ENCODE data around the gene PHYHD1. TPM values are rescaled to one million over a fixed set of nuclear protein-coding genes. Genes with fewer than 3 reads are reported as not detected.

PHYHD1 gene
- total RNA-seq, 1 donor from 2014 or later: 20.3 TPM

GRCh38 chr9:128979111-128979510 lies 58.3 kb downstream of the PHYHD1 start:
- Histone ChIP-seq H3K27ac (replicated peaks) (no peak overlapping the region), H3K9me3 (replicated peaks) (no peaks in the 10 kb centered on the region), H3K36me3 (peaks cover 98% of the 10 kb centered on the region), H3K4me1 (no peaks in the 10 kb centered on the region), H3K4me3 (no peak overlapping the region), H3K27me3 (ENCODE audit: low read depth) (no peaks in the 10 kb centered on the region)
- intact Hi-C loops (cut with micrococcal nuclease): no loop called here
- TF ChIP-seq, protein P1, sequence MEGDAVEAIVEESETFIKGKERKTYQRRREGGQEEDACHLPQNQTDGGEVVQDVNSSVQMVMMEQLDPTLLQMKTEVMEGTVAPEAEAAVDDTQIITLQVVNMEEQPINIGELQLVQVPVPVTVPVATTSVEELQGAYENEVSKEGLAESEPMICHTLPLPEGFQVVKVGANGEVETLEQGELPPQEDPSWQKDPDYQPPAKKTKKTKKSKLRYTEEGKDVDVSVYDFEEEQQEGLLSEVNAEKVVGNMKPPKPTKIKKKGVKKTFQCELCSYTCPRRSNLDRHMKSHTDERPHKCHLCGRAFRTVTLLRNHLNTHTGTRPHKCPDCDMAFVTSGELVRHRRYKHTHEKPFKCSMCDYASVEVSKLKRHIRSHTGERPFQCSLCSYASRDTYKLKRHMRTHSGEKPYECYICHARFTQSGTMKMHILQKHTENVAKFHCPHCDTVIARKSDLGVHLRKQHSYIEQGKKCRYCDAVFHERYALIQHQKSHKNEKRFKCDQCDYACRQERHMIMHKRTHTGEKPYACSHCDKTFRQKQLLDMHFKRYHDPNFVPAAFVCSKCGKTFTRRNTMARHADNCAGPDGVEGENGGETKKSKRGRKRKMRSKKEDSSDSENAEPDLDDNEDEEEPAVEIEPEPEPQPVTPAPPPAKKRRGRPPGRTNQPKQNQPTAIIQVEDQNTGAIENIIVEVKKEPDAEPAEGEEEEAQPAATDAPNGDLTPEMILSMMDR (IDR thresholded peaks at IDR 0.05; ENCODE audit: borderline replicate concordance): no peak
- no peak for DNase-seq

GRCh38 chr9:128983536-128983935 lies 62.8 kb downstream of the PHYHD1 start:
- Histone ChIP-seq H3K4me3 (no peak overlapping the region), H3K4me1 (no peaks in the 10 kb centered on the region), H3K27me3 (ENCODE audit: low read depth) (no peaks in the 10 kb centered on the region), H3K27ac (replicated peaks) (no peak overlapping the region), H3K36me3 (peaks cover 100% of the 10 kb centered on the region), H3K9me3 (replicated peaks) (no peaks in the 10 kb centered on the region)
- TF ChIP-seq, protein P1 (IDR thresholded peaks at IDR 0.05; ENCODE audit: borderline replicate concordance): no peak
- DNase-seq: no peak
- intact Hi-C loops (cut with micrococcal nuclease): no loop called here

GRCh38 chr9:128986671-128987070 lies 65.9 kb downstream of the PHYHD1 start:
- DNase-seq: no peak
- Histone ChIP-seq H3K36me3 (peaks cover 100% of the 10 kb centered on the region), H3K9me3 (replicated peaks) (no peaks in the 10 kb centered on the region), H3K4me3 (no peak overlapping the region), H3K27me3 (ENCODE audit: low read depth) (no peaks in the 10 kb centered on the region), H3K27ac (replicated peaks) (no peak overlapping the region), H3K4me1 (no peaks in the 10 kb centered on the region)
- TF ChIP-seq, protein P1 (IDR thresholded peaks at IDR 0.05; ENCODE audit: borderline replicate concordance): no peak
- intact Hi-C loops (cut with micrococcal nuclease): no loop called here

DNA sequence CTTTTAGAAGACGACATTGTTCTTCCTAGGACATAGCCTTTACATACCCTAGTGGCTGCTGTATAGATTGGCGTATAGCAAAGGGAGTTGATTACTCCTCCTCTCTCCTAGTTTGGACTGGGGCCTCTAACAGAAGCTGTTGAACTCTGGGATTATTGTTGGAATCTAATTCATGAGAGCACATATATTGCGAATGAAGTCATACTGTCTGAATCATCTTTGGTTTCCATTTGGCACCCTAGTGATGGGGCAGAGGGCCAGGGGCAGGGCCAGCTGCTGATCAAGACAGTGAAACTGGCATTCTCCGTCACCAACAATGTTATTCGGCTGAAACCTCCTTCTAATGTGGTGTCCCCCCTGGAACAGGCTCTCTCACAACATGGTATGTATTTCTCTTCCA lies 67.0 kb downstream of the PHYHD1 start:
- no peak overlapping the region for H3K4me3 ChIP-seq
- DNase-seq: no peak

More for the DNA sequence above, 67.0 kb downstream of the PHYHD1 start:
- H3K27me3 ChIP-seq (ENCODE audit: low read depth): no peaks in the 10 kb centered on the region
- H3K9me3 ChIP-seq (replicated peaks): no peaks in the 10 kb centered on the region
- H3K27ac ChIP-seq (replicated peaks): no peak overlapping the region
- TF ChIP-seq, protein P1 (IDR thresholded peaks at IDR 0.05; ENCODE audit: borderline replicate concordance): no peak
- no peaks in the 10 kb centered on the region for H3K4me1 ChIP-seq
- H3K36me3 ChIP-seq: peaks cover 100% of the 10 kb centered on the region
- intact Hi-C loops (cut with micrococcal nuclease): no loop called here

Other genes with a start within 250 kb of the PHYHD1 start
- gene SET, start 231.8 kb upstream of the PHYHD1 start, total RNA-seq: 168 TPM
- gene PKN3, start 218.5 kb upstream of the PHYHD1 start, total RNA-seq: 6.3 TPM
- gene ZDHHC12, start 196.9 kb upstream of the PHYHD1 start, total RNA-seq: 6.3 TPM
- gene ZER1, start 149.1 kb upstream of the PHYHD1 start, total RNA-seq: 61.6 TPM
- 17.9 TPM for gene TBC1D13, start 133.7 kb upstream of the PHYHD1 start, total RNA-seq
- 75.3 TPM for gene ENDOG, start 102.5 kb upstream of the PHYHD1 start, total RNA-seq
- gene SPOUT1, start 91.2 kb upstream of the PHYHD1 start, total RNA-seq: 17.5 TPM
- gene KYAT1, start 39.0 kb upstream of the PHYHD1 start, total RNA-seq: 12.1 TPM
- 19.8 TPM for gene LRRC8A, start 38.8 kb upstream of the PHYHD1 start, total RNA-seq
- 8.4 TPM for gene DOLK, start 26.6 kb downstream of the PHYHD1 start, total RNA-seq
- 15.9 TPM for gene NUP188, start 26.7 kb downstream of the PHYHD1 start, total RNA-seq
- gene SH3GLB2, start 107.3 kb downstream of the PHYHD1 start, total RNA-seq: 33.9 TPM
- 35.6 TPM for gene MIGA2, start 115.6 kb downstream of the PHYHD1 start, total RNA-seq
- 9.4 TPM for gene DOLPP1, start 160.1 kb downstream of the PHYHD1 start, total RNA-seq
- 85.3 TPM for gene CRAT, start 189.8 kb downstream of the PHYHD1 start, total RNA-seq
- 162 TPM for gene PTPA, start 190.4 kb downstream of the PHYHD1 start, total RNA-seq

Data from left ventricle myocardium inferior (tissue), 1 donor.